Measurements from ENCODE around the gene ANO1.

GRCh38 chr11:70233034-70233433 is 154.9 kb downstream of the ANO1 start:
- TF ChIP-seq CTCF (IDR thresholded peaks at IDR 0.05; ENCODE audit: insufficient read depth, low read length, poor library complexity, severe bottlenecking), result no peak
- no peak for TF ChIP-seq EZH2phosphoT487 (conservative IDR thresholded peaks at IDR 0.05; ENCODE audit: low read length)

Measured in SU-DHL-6 (cell line).